Transverse colon (tissue), 4 donors: Measurements from ENCODE around the gene BTK.
"Not testable (repeated sequence)": the region's sequence is repeated elsewhere in the genome, so short reads cannot be mapped to it uniquely, and the experiment has no call there.

Experiments
- POLR2AphosphoS5 ChIP-seq, 3 donors: sonication (generic); formaldehyde crosslinking; IDR thresholded peaks; one replicate each; pipeline ENCODE4 v1.6.1; 2016; ENCODE audit warnings: antibody characterized with exemption in 3 of 3
- TF ChIP-seq, protein P1 (sequence below), 5 experiments: fragments of 200-600 bp in 3 of 5; fragments of 450-650 bp in 2 of 5; sonication (generic) in 3 of 5; IDR thresholded peaks; 1 replicate in 2 of 5; 2 replicates in 3 of 5; pipeline ENCODE4 v1.5.1; 2016 to 2017; ENCODE audit warnings: antibody characterized with exemption in 5 of 5, inconsistent platforms in 3 of 5, mild to moderate bottlenecking in 2 of 5, moderate library complexity in 1 of 5

DNA sequence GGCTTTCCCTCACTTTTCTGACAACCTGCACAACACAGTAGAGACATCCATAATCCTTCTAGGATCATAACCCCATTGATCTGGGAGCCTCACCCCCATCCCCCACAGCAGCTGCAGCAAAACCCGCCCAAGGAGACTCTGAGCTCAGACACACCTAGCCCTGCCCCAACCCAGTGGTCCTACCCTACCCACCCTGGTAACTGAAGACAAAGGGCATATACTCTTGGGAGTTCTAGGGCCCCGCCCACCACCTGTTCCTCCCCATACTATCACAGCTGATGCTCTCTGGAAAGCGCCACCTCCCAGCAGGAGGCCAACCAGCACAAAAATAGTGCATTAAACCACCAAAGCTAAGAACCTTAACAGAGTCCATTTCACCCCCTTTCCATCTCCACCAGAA lies 59.4 kb downstream of the BTK start:
- TF ChIP-seq, protein P1, sequence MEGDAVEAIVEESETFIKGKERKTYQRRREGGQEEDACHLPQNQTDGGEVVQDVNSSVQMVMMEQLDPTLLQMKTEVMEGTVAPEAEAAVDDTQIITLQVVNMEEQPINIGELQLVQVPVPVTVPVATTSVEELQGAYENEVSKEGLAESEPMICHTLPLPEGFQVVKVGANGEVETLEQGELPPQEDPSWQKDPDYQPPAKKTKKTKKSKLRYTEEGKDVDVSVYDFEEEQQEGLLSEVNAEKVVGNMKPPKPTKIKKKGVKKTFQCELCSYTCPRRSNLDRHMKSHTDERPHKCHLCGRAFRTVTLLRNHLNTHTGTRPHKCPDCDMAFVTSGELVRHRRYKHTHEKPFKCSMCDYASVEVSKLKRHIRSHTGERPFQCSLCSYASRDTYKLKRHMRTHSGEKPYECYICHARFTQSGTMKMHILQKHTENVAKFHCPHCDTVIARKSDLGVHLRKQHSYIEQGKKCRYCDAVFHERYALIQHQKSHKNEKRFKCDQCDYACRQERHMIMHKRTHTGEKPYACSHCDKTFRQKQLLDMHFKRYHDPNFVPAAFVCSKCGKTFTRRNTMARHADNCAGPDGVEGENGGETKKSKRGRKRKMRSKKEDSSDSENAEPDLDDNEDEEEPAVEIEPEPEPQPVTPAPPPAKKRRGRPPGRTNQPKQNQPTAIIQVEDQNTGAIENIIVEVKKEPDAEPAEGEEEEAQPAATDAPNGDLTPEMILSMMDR (IDR thresholded peaks at IDR 0.05), result not testable (repeated sequence)
- not testable (repeated sequence) for TF ChIP-seq POLR2AphosphoS5 (IDR thresholded peaks at IDR 0.05)
